K562 (cell line): Measurements from ENCODE around the gene NEU1. TPM values are rescaled to one million over a fixed set of nuclear protein-coding genes. Genes with fewer than 3 reads are reported as not detected.

Source experiments
- BDP1 ChIP-seq: IDR thresholded peaks from 3 replicates; pipeline ENCODE4 v1.6.1; 2011; ENCODE audit not compliant: insufficient read length, insufficient read depth
- CBFA2T3 ChIP-seq: fragments of 450-650 bp; IDR thresholded peaks from 2 replicates; pipeline ENCODE4 v1.6.1; 2017
- CBX1 ChIP-seq: sonication (generic); IDR thresholded peaks from 2 replicates; pipeline ENCODE4 v1.6.1; 2016; ENCODE audit warnings: antibody characterized with exemption, low read depth, mild to moderate bottlenecking
- CC2D1A ChIP-seq: fragments of 450-650 bp; IDR thresholded peaks from 2 replicates; pipeline ENCODE4 v1.6.1; 2017; ENCODE audit warnings: mild to moderate bottlenecking
- CREM ChIP-seq: IDR thresholded peaks from 2 replicates; pipeline ENCODE4 v1.6.1; 2014; ENCODE audit warnings: antibody characterized with exemption, low read depth
- HDGF ChIP-seq: fragments of 450-650 bp; IDR thresholded peaks from 2 replicates; pipeline ENCODE4 v1.6.1; 2016
- KDM4B ChIP-seq, 2 experiments: fragments of 450-650 bp in 1 of 2; sonication (generic) in 1 of 2; IDR thresholded peaks; 2 replicates each; pipeline ENCODE4 v1.6.1; 2016 to 2017; ENCODE audit warnings: borderline replicate concordance in 2 of 2, antibody characterized with exemption in 1 of 2, low read depth in 1 of 2, mild to moderate bottlenecking in 1 of 2
- LCOR ChIP-seq: sonication (generic); formaldehyde crosslinking; IDR thresholded peaks from 2 replicates; pipeline ENCODE4 v1.8.0; 2022; ENCODE audit warnings: mild to moderate bottlenecking, missing genetic modification reagents
- MAZ ChIP-seq, 2 experiments: fragments of 450-650 bp in 1 of 2; sonication (generic) in 1 of 2; formaldehyde crosslinking; IDR thresholded peaks in 1 of 2; conservative IDR thresholded peaks in 1 of 2; 2 replicates each; pipeline versions ENCODE4 v1.4.0 to v1.5.0; 2020; ENCODE audit warnings: mild to moderate bottlenecking in 1 of 2, missing genetic modification reagents in 1 of 2
- RBFOX2 ChIP-seq: fragments of 200-400 bp; formaldehyde crosslinking; IDR thresholded peaks from 2 replicates; pipeline ENCODE4 v1.6.1; 2017; ENCODE audit warnings: low read depth, mild to moderate bottlenecking, low read length, moderate library complexity
- RBM39 ChIP-seq: fragments of 200-400 bp; formaldehyde crosslinking; optimal IDR thresholded peaks from 2 replicates; pipeline ENCODE3; 2018; ENCODE audit warnings: low read depth, low read length
- SMARCC2 ChIP-seq: fragments of 450-650 bp; IDR thresholded peaks from 2 replicates; pipeline ENCODE4 v1.6.1; 2017; ENCODE audit warnings: antibody characterized with exemption, moderate library complexity, mild to moderate bottlenecking, low read depth
- U2AF2 ChIP-seq: fragments of 200-400 bp; formaldehyde crosslinking; optimal IDR thresholded peaks from 2 replicates; pipeline ENCODE3; 2017; ENCODE audit warnings: low read depth, mild to moderate bottlenecking, low read length
- ZNF165 ChIP-seq: fragments of 250-450 bp; sonication (Bioruptor Pico); IDR thresholded peaks from 2 replicates; pipeline ENCODE4 v1.4.0; 2020; ENCODE audit warnings: borderline replicate concordance
- ZNF408 ChIP-seq: fragments of 250-450 bp; sonication (Bioruptor Pico); IDR thresholded peaks from 2 replicates; pipeline ENCODE4 v1.4.0; 2020; ENCODE audit warnings: low read depth, mild to moderate bottlenecking, moderate library complexity
- ZNF75A ChIP-seq: fragments of 450-650 bp; formaldehyde crosslinking; IDR thresholded peaks from 2 replicates; pipeline ENCODE4 v1.4.0; 2020; ENCODE audit warnings: mild to moderate bottlenecking
- polyA plus RNA-seq, 8 experiments: library from polyadenylated mRNA; depleted of rRNA in 4 of 8; stranded (reverse) in 5 of 8; unstranded in 3 of 8; fragments of >200 nt; fragmentation: Nextera tagmentation in 2 of 8; fragmentation: Illumina TruSeq in 1 of 8; extraction: Ambion mirVana in 2 of 8; extraction: Trizol in 1 of 8; gene quantifications; 2 replicates each; pipeline versions ENCODE4 v1.2.1 to v1.2.3, GENCODE V29; 2011 to 2014; ENCODE audit warnings: inconsistent platforms in 1 of 8, missing spikeins in 1 of 8
- total RNA-seq, 7 experiments: library from RNA; depleted of rRNA in 6 of 7; stranded (reverse); fragments of >200 nt in 6 of 7; fragmentation: Illumina TruSeq in 2 of 7; extraction: Trizol in 2 of 7; gene quantifications; 2 replicates each; pipeline versions ENCODE4 v1.2.1 to v1.2.3, GENCODE V29; 2011 to 2021; ENCODE audit warnings: low replicate concordance in 1 of 7
- TF ChIP-seq, protein P1 (sequence below): fragments of 450-650 bp; formaldehyde crosslinking; IDR thresholded peaks from 2 replicates; pipeline ENCODE4 v1.4.0; 2020; ENCODE audit warnings: mild to moderate bottlenecking, moderate library complexity
- TF ChIP-seq, protein P2 (sequence below): fragments of 450-650 bp; formaldehyde crosslinking; conservative IDR thresholded peaks from 2 replicates; pipeline ENCODE4 v1.4.0; 2022; ENCODE audit warnings: mild to moderate bottlenecking, missing genetic modification characterization
- TF ChIP-seq, protein P3 (sequence below): fragments of 250-450 bp; sonication (Bioruptor Pico); IDR thresholded peaks from 2 replicates; pipeline ENCODE4 v1.4.0; 2020; ENCODE audit warnings: borderline replicate concordance

NEU1 gene
- total and polyA plus RNA-seq, 9 of the 15 experiments (the other 6 are each of a cell fraction or from before 2014, with no cell fraction given), result 14.8 to 67.8 (median 51.0) TPM

DNA sequence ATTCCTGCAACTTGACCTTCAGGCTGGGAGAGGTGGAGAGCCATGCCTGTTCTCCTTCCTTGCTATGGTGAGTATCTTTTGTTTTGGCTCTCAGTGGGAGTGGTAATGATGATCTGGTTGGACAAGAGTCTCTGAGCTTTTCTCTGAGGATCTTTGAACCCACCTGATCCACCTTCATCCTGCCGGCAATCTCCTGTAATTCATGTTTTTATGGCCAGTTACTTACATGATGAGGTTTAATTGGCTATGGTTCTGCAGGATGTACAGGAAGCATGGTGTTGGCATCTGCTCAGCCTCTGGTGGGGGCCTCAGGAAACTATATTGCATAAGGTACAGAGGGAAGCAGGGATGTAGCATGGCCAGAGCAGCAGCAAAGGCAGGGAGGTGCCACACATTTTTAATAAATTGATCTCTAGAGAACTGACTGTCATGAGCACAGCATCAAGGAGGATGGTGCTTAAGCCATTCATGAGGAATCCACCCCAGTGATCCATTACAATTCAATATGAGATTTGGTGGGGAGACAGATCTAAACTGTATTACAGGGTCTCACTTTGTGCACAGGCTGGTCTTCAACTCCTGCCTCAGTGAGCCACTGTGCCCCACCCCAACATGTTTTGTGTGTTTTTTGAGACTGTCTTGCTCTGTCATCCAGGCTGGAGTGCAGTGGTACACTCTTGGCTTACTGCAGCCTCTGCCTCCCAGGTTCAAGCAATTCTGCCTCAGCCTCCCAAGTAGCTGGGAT is 25.1 kb downstream of the NEU1 start (continued):
- TF ChIP-seq, protein P1, sequence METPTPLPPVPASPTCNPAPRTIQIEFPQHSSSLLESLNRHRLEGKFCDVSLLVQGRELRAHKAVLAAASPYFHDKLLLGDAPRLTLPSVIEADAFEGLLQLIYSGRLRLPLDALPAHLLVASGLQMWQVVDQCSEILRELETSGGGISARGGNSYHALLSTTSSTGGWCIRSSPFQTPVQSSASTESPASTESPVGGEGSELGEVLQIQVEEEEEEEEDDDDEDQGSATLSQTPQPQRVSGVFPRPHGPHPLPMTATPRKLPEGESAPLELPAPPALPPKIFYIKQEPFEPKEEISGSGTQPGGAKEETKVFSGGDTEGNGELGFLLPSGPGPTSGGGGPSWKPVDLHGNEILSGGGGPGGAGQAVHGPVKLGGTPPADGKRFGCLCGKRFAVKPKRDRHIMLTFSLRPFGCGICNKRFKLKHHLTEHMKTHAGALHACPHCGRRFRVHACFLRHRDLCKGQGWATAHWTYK (CRISPR knock-in tag), result no peak
- TF ChIP-seq CBFA2T3, result no peak
- no peak for TF ChIP-seq ZNF165
- TF ChIP-seq MAZ (CRISPR knock-in tag; conservative IDR thresholded peaks at IDR 0.05 in 1 of 2, IDR thresholded peaks at IDR 0.05 in 1 of 2), result no peak
- no peak for TF ChIP-seq CBX1
- TF ChIP-seq, protein P2, sequence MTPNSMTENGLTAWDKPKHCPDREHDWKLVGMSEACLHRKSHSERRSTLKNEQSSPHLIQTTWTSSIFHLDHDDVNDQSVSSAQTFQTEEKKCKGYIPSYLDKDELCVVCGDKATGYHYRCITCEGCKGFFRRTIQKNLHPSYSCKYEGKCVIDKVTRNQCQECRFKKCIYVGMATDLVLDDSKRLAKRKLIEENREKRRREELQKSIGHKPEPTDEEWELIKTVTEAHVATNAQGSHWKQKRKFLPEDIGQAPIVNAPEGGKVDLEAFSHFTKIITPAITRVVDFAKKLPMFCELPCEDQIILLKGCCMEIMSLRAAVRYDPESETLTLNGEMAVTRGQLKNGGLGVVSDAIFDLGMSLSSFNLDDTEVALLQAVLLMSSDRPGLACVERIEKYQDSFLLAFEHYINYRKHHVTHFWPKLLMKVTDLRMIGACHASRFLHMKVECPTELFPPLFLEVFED (CRISPR knock-in tag), result no peak
- TF ChIP-seq HDGF, result no peak
- TF ChIP-seq ZNF408 (CRISPR knock-in tag), result no peak
- no peak for TF ChIP-seq CREM
- TF ChIP-seq KDM4B (IDR thresholded peaks at IDR 0.05; ENCODE audit: borderline replicate concordance in 2 of 2, low read depth in 1 of 2), result no peak
- peak; percentile 4 for TF ChIP-seq RBM39
- TF ChIP-seq, protein P3, sequence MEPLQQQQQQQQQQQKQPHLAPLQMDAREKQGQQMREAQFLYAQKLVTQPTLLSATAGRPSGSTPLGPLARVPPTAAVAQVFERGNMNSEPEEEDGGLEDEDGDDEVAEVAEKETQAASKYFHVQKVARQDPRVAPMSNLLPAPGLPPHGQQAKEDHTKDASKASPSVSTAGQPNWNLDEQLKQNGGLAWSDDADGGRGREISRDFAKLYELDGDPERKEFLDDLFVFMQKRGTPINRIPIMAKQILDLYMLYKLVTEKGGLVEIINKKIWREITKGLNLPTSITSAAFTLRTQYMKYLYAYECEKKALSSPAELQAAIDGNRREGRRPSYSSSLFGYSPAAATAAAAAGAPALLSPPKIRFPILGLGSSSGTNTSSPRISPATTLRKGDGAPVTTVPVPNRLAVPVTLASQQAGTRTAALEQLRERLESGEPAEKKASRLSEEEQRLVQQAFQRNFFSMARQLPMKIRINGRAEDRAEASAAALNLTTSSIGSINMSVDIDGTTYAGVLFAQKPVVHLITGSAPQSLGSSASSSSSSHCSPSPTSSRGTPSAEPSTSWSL (CRISPR knock-in tag), result no peak
- 0 out of 2 replicates have a peak, but pooled peaks have one; percentile 10 for TF ChIP-seq ZNF75A (CRISPR knock-in tag)
- no peak for TF ChIP-seq U2AF2
- no peak for TF ChIP-seq SMARCC2
- TF ChIP-seq BDP1, result no peak
- TF ChIP-seq LCOR (CRISPR knock-in tag), result peak; percentile 63; the same call in 1 of the 2 replicates
- TF ChIP-seq RBFOX2, result peak; percentile 70; the same call in 1 of the 2 replicates
- TF ChIP-seq CC2D1A, result no peak
